PC-3 (cell line): ENCODE results near the gene CLK2.

Source experiments
- EZH2 ChIP-seq: fragments of 300-600 bp; sonication (generic); IDR thresholded peaks from one replicate; pipeline ENCODE4 v1.6.1; 2017; ENCODE audit warnings: antibody characterized with exemption, mild to moderate bottlenecking, low read length; ENCODE audit not compliant: unreplicated experiment
- EZH2phosphoT487 ChIP-seq: fragments of 300-600 bp; sonication (generic); IDR thresholded peaks from 2 replicates; pipeline ENCODE4 v1.6.1; 2018; ENCODE audit warnings: mild to moderate bottlenecking, antibody characterized with exemption, low read length, borderline replicate concordance

DNA sequence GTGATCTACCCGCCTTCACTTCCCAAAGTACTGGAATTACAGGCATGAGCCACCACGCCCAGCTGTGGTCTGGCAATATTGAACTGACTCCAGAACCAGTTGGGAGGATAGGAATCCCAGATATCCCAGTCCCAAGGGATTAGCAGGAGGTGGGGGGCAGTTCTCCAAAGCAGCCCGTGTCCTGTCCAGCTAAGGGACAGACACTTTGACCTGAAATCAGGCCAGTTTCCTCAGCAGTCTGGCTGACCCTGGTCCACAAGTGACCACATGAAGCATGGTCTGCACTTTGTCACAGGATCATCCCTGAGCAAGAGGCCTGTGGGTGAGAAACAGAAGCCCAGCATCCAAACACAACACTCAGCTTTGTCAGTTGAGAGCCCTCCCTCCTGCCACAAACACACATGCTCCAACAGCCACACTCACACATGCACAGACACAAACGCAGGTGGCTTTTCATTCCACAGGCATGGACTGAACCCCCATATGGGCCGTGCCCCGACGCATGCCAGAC is 32.6 kb upstream of the CLK2 start:
- TF ChIP-seq EZH2phosphoT487 (no peak), EZH2 (no peak)
